Prostate gland (tissue), 2 donors: ENCODE data around the gene ARL4A.

Experiments used
- POLR2A ChIP-seq: fragments of 450-650 bp; IDR thresholded peaks from one replicate; pipeline ENCODE4 v1.6.1; 2016; ENCODE audit warnings: antibody characterized with exemption, mild to moderate bottlenecking
- POLR2AphosphoS5 ChIP-seq: sonication (generic); formaldehyde crosslinking; IDR thresholded peaks from one replicate; pipeline ENCODE4 v1.6.1; 2017; ENCODE audit warnings: antibody characterized with exemption
- TF ChIP-seq, protein P1 (sequence below), 4 experiments: fragments of 200-600 bp in 2 of 4; fragments of 450-650 bp in 2 of 4; sonication (generic) in 2 of 4; IDR thresholded peaks; 1 replicate in 3 of 4; 2 replicates in 1 of 4; pipeline ENCODE4 v1.5.1; 2016 to 2019; ENCODE audit warnings: antibody characterized with exemption in 4 of 4, mild to moderate bottlenecking in 2 of 4, moderate library complexity in 2 of 4

GRCh38 chr7:12649348-12649747 lies 38.1 kb upstream of the ARL4A start:
- TF ChIP-seq, protein P1, sequence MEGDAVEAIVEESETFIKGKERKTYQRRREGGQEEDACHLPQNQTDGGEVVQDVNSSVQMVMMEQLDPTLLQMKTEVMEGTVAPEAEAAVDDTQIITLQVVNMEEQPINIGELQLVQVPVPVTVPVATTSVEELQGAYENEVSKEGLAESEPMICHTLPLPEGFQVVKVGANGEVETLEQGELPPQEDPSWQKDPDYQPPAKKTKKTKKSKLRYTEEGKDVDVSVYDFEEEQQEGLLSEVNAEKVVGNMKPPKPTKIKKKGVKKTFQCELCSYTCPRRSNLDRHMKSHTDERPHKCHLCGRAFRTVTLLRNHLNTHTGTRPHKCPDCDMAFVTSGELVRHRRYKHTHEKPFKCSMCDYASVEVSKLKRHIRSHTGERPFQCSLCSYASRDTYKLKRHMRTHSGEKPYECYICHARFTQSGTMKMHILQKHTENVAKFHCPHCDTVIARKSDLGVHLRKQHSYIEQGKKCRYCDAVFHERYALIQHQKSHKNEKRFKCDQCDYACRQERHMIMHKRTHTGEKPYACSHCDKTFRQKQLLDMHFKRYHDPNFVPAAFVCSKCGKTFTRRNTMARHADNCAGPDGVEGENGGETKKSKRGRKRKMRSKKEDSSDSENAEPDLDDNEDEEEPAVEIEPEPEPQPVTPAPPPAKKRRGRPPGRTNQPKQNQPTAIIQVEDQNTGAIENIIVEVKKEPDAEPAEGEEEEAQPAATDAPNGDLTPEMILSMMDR (IDR thresholded peaks at IDR 0.05) = no peak
- TF ChIP-seq POLR2A (no peak), POLR2AphosphoS5 (no peak)
